ENCODE results near the gene CACHD1.

DNA sequence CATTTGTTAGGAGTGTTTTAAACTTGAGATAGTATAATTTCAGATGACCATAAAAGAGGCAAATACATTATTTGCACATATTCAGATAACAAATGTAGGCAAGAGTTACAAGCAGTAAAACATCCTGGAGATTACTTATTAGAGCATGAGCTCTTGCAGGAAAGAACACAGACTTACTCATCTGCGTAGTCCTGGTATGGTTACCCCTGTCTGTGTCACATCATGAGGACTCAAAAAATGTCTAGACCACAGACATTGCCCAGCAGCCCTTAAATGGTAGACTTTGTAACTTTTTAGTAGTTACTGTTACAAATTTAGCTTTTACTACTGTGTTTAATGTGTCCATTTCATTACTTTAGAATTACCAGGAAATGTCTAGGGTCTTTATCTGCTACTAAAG lies 12.8 kb downstream of the CACHD1 start:
- TF ChIP-seq ATF3 (IDR thresholded peaks at IDR 0.05) (no peak), REST (IDR thresholded peaks at IDR 0.05; ENCODE audit: low read depth) (no peak), ZNF274 (IDR thresholded peaks at IDR 0.05; ENCODE audit: low read depth, low read length) (no peak), CEBPB (IDR thresholded peaks at IDR 0.05; ENCODE audit: low read depth) (no peak), SP1 (IDR thresholded peaks at IDR 0.05; ENCODE audit: low read depth) (no peak), EZH2phosphoT487 (IDR thresholded peaks at IDR 0.05; ENCODE audit: borderline replicate concordance) (no peak), YY1 (IDR thresholded peaks at IDR 0.05; ENCODE audit: extremely low read depth, insufficient replicate concordance, low read depth, low read length) (no peak), POLR2A (IDR thresholded peaks at IDR 0.05; ENCODE audit: borderline replicate concordance, extremely low read depth, insufficient read depth, insufficient read length) (no peak), EZH2 (IDR thresholded peaks at IDR 0.05) (no peak), POLR2AphosphoS5 (IDR thresholded peaks at IDR 0.05; ENCODE audit: low read depth, low read length) (no peak), CBX3 (IDR thresholded peaks at IDR 0.05; ENCODE audit: low read depth) (no peak)
- TF ChIP-seq, protein P1, sequence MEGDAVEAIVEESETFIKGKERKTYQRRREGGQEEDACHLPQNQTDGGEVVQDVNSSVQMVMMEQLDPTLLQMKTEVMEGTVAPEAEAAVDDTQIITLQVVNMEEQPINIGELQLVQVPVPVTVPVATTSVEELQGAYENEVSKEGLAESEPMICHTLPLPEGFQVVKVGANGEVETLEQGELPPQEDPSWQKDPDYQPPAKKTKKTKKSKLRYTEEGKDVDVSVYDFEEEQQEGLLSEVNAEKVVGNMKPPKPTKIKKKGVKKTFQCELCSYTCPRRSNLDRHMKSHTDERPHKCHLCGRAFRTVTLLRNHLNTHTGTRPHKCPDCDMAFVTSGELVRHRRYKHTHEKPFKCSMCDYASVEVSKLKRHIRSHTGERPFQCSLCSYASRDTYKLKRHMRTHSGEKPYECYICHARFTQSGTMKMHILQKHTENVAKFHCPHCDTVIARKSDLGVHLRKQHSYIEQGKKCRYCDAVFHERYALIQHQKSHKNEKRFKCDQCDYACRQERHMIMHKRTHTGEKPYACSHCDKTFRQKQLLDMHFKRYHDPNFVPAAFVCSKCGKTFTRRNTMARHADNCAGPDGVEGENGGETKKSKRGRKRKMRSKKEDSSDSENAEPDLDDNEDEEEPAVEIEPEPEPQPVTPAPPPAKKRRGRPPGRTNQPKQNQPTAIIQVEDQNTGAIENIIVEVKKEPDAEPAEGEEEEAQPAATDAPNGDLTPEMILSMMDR (IDR thresholded peaks at IDR 0.05 in 2 of 3, conservative IDR thresholded peaks at IDR 0.05 in 1 of 3; ENCODE audit: borderline replicate concordance in 1 of 3, insufficient read depth in 1 of 3, low read depth in 2 of 3, low read length in 2 of 3): no peak

Measured in HCT116 (cell line).